HG03066 (cell line): Measurements from ENCODE around the gene HAUS8.

Source experiments
- ATAC-seq: cut with Tn5 transposase; IDR thresholded peaks from one replicate; pipeline ENCODE4 v1.9.1; 2021; ENCODE audit warnings: low read depth; ENCODE audit not compliant: unreplicated experiment

The HAUS8 gene

GRCh38 chr19:17004386-17004785, 70.9 kb downstream of the HAUS8 start:
- no peak for ATAC-seq

- no peak for ATAC-seq
These were observed 72.8 kb downstream of the HAUS8 start for GRCh38 chr19:17002455-17002854.

GRCh38 chr19:17001603-17002183, 73.6 kb downstream of the HAUS8 start:
- ATAC-seq = no peak
